Colonic mucosa (tissue), 4 donors: ENCODE data around the gene ZBTB43. TPM values are rescaled to one million over a fixed set of nuclear protein-coding genes. Genes with fewer than 3 reads are reported as not detected.
"Not testable (repeated sequence)": the region's sequence is repeated elsewhere in the genome, so short reads cannot be mapped to it uniquely, and the experiment has no call there.

Source experiments
- DNase-seq: peaks from one replicate; pipeline ENCODE4 v3.0.0-alpha.2; 2020
- H3K27ac ChIP-seq: fragments of 200-600 bp; one replicate; pipeline ENCODE4 v1.8.0; 2021
- H3K27me3 ChIP-seq: fragments of 200-600 bp; one replicate; pipeline ENCODE4 v1.8.0; 2021
- H3K36me3 ChIP-seq: fragments of 200-600 bp; one replicate; pipeline ENCODE4 v1.8.0; 2021
- H3K4me1 ChIP-seq: fragments of 200-600 bp; one replicate; pipeline ENCODE4 v1.8.0; 2021; ENCODE audit warnings: mild to moderate bottlenecking
- H3K4me3 ChIP-seq: fragments of 200-600 bp; one replicate; pipeline ENCODE4 v1.8.0; 2021
- H3K9ac ChIP-seq, 2 donors: one replicate each; pipeline ENCODE4 v1.7.0; 2013; ENCODE audit warnings: control low read depth in 2 of 2, low read depth in 2 of 2, low read length in 2 of 2
- H3K9me3 ChIP-seq: fragments of 200-600 bp; one replicate; pipeline ENCODE4 v1.8.0; 2021
- CTCF ChIP-seq: fragments of 200-600 bp; IDR thresholded peaks from one replicate; pipeline ENCODE4 v1.8.0; 2022; ENCODE audit warnings: antibody characterized with exemption, mild to moderate bottlenecking
- intact Hi-C: fragments of 100-400 bp; cut with DNase I; formaldehyde crosslinking; loops from one replicate; pipeline ENCODE4 v1.14.1; 2022
- total RNA-seq, 2 donors: library from RNA; stranded (reverse); fragmentation: NEBNext Ultra II Directional in 1 of 2; extraction: Animal tissue kit (Norgen Biotek cat#: 25700) in 1 of 2; gene quantifications; one replicate each; pipeline ENCODE4 v1.2.1, GENCODE V29; 2021
- donor health status: healthy.
- donor health status: DM: no; HTN: no; CAD: no.
- donor health status: DM: no; HTN: no; CAD: no.

ZBTB43 gene
- total RNA-seq, 2 donors from 2014 or later: 16.3 to 18.5 TPM

DNA sequence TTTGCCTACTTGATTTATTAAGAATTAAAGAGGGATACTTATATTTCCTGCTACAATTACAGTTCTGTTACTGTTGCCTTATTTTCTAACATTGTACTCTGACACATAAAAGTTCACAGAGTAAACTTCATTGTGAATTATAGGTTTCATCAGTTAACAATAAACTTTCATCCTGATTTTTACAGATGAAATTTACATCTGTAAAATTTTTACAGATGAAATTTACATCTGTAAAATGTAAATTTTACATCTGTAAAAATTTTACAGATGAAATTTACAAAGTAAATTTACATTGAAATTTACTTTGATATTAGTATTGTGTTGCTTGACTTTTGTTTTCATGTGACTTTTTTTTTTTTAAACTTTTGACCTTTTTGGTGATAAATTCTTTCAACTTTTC lies 9.3 kb downstream of the ZBTB43 start:
- Histone ChIP-seq H3K27ac (no peak overlapping the region), H3K9me3 (no peaks in the 10 kb centered on the region), H3K9ac (no peak overlapping the region), H3K27me3 (no peaks in the 10 kb centered on the region), H3K4me1 (no peaks in the 10 kb centered on the region), H3K36me3 (no peaks in the 10 kb centered on the region), H3K4me3 (no peak overlapping the region)
- DNase-seq: no peak
- intact Hi-C loops: no loop called here
- no peak for TF ChIP-seq CTCF

DNA sequence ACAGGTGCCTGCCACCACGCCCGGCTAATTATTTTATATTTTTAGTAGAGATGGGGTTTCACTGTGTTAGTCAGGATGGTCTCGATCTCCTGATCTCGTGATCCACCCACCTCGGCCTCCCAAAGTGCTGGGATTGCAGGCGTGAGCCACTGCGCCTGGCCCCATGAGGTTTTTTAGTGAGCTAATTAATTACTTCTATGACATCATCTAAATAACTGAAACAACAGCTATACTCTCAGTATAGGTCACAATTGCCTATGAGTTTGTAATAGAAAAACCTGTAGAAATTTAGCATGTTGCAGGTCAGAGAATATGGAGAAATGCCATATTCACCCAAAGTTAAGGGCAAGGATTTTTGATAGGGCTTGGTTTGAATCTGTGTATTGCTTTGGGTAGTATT lies 12.8 kb downstream of the ZBTB43 start:
- intact Hi-C loops, H3K4me3 ChIP-seq, H3K9me3 ChIP-seq, H3K9ac ChIP-seq, H3K27me3 ChIP-seq, H3K4me1 ChIP-seq, H3K36me3 ChIP-seq, DNase-seq, H3K27ac ChIP-seq: not testable (repeated sequence)

DNA sequence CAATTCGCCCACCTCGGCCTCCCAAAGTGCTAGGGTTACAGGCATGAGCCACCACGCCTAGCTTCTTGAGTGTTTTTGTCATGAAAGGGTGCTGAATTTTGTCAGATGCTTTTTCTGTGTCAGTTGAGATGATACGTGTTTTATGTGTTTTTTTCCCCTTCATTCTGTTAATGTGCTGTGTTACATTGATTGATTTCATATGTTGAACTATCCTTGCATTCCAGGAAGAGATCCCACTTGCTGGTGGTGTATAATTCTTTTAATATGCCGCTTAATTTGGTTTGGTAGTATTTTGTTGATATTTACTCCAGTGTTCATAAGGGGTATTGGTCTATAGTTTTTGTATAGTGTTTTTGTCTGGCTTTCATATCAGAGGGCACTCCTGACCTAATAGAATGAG lies 13.6 kb downstream of the ZBTB43 start:
- no peak for DNase-seq
- H3K9me3 ChIP-seq: no peaks in the 10 kb centered on the region
- intact Hi-C loops: no loop called here
- no peaks in the 10 kb centered on the region for H3K27me3 ChIP-seq
- no peak overlapping the region for H3K4me3 ChIP-seq
- H3K36me3 ChIP-seq: no peaks in the 10 kb centered on the region
- TF ChIP-seq CTCF: no peak
- H3K4me1 ChIP-seq: no peaks in the 10 kb centered on the region
- H3K9ac ChIP-seq: no peak overlapping the region
- no peak overlapping the region for H3K27ac ChIP-seq

DNA sequence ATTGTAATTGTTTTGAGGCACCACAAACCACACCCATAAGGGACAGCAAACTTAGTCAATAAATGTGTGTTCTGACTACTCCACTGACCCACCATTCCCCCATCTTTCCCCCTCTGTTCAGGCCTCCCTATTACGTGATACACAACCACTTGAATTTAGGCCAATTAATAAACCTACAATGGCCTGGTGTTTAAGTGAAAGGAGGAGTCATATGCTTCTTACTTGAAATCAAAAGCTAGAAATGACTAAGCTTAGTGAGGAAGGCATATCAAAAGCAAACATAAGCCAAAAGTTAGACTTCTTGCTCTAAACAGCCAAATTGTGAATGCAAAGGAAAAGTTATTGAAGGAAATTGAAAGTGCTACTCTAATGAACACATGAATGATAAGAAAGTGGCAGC lies 14.6 kb downstream of the ZBTB43 start:
- no peaks in the 10 kb centered on the region for H3K27me3 ChIP-seq
- no peak overlapping the region for H3K4me3 ChIP-seq

GRCh38 chr9:126822278-126822677 lies 17.4 kb downstream of the ZBTB43 start:
- no peak overlapping the region for H3K4me3 ChIP-seq

More for the DNA sequence above, 14.6 kb downstream of the ZBTB43 start:
- DNase-seq: no peak
- no peaks in the 10 kb centered on the region for H3K9me3 ChIP-seq
- H3K27ac ChIP-seq: no peak overlapping the region
- intact Hi-C loops: no loop called here
- TF ChIP-seq CTCF: no peak
- H3K9ac ChIP-seq: no peak overlapping the region
- peaks cover 4% of the 10 kb centered on the region for H3K4me1 ChIP-seq
- no peaks in the 10 kb centered on the region for H3K36me3 ChIP-seq

GRCh38 chr9:126822873-126823272 lies 18.0 kb downstream of the ZBTB43 start:
- H3K4me3 ChIP-seq: no peak overlapping the region
- no peaks in the 10 kb centered on the region for H3K9me3 ChIP-seq
- H3K9ac ChIP-seq: no peak overlapping the region
- no peaks in the 10 kb centered on the region for H3K27me3 ChIP-seq
- no peaks in the 10 kb centered on the region for H3K36me3 ChIP-seq
- intact Hi-C loops: no loop called here
- H3K4me1 ChIP-seq: peaks cover 4% of the 10 kb centered on the region
- no peak for DNase-seq
- TF ChIP-seq CTCF: no peak
- no peak overlapping the region for H3K27ac ChIP-seq

More at GRCh38 chr9:126822278-126822677, 17.4 kb downstream of the ZBTB43 start:
- H3K4me1 ChIP-seq: peaks cover 4% of the 10 kb centered on the region
- no peaks in the 10 kb centered on the region for H3K9me3 ChIP-seq
- no peak overlapping the region for H3K27ac ChIP-seq
- no peak for TF ChIP-seq CTCF
- H3K36me3 ChIP-seq: no peaks in the 10 kb centered on the region
- intact Hi-C loops: no loop called here
- H3K27me3 ChIP-seq: no peaks in the 10 kb centered on the region
- DNase-seq: no peak
- no peak overlapping the region for H3K9ac ChIP-seq

GRCh38 chr9:126824052-126824451 lies 19.2 kb downstream of the ZBTB43 start:
- H3K27ac ChIP-seq, H3K4me3 ChIP-seq, intact Hi-C loops, H3K27me3 ChIP-seq, H3K9me3 ChIP-seq, DNase-seq, H3K36me3 ChIP-seq, H3K9ac ChIP-seq, H3K4me1 ChIP-seq: not testable (repeated sequence)
